Endothelial cell of umbilical vein (primary cell): ENCODE data around the gene TMEM253.

Source experiments
- EZH2 ChIP-seq: IDR thresholded peaks from 2 replicates; pipeline ENCODE4 v1.6.1; 2012; ENCODE audit warnings: borderline replicate concordance, low read depth, mild to moderate bottlenecking, moderate library complexity, low read length, inconsistent platforms; ENCODE audit not compliant: severe bottlenecking
- FOS ChIP-seq: IDR thresholded peaks from 2 replicates; pipeline ENCODE4 v1.6.1; 2011; ENCODE audit warnings: mild to moderate bottlenecking, low read length, moderate library complexity, borderline replicate concordance; ENCODE audit not compliant: insufficient read depth
- JUN ChIP-seq: IDR thresholded peaks from 2 replicates; pipeline ENCODE4 v1.6.1; 2011; ENCODE audit warnings: borderline replicate concordance, low read depth; ENCODE audit not compliant: insufficient read length, insufficient read depth
- POLR2A ChIP-seq: IDR thresholded peaks from 2 replicates; pipeline ENCODE4 v1.6.1; 2012; ENCODE audit warnings: low read depth, mild to moderate bottlenecking, control low read depth, low read length
- TF ChIP-seq, protein P1 (sequence below), 2 donors: IDR thresholded peaks; 1 replicate in 1 of 2; 2 replicates in 1 of 2; pipeline ENCODE4 v1.5.1; 2011; ENCODE audit warnings: low read length in 2 of 2, mild to moderate bottlenecking in 2 of 2, moderate library complexity in 2 of 2, control low read depth in 1 of 2, inconsistent platforms in 1 of 2, low read depth in 1 of 2; ENCODE audit not compliant: insufficient read depth in 1 of 2; ENCODE audit errors: extremely low read depth in 1 of 2

DNA sequence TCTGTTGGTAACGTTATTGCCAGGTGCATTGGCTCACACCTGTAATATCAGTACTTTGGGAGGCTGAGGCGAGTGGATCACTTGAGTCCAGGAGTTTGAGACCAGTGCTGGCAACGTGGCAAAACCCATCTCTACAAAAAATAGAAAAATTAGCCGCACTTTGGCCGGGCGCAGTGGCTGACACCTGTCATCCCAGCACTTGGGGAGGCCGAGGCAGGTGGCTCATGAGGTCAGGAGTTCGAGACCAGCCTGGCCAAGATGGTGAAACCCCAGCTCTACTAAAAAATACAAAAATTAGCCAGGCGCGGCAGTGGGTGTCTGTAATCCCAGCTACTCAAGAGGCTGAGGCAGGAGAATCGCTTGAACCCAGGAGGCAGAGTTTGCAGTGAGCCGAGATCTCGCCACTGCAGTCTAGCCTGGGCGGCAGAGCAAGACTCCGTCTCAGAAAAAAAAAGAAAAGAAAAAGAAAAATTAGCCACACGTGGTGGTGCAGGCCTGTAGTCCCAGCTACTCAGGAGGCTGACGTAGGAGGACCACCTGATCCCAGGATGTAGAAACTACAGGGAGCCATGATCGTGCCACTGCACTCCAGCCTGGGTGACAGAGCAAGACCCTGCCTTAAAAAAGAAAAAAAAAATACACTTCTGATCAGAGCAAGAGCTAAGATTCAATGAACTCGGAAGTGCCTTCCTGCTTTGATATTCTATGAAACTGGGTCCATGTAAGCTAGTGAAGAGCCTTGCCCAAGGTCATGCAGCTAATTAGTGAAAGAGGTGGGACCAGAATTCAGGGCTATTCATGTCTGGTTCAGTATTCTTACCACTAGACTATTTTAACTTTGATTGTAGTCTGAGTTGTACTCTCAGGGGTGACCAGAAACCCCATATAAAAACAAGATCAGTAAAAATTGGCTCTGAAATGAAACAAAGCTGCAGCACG lies 47.4 kb upstream of the TMEM253 start:
- TF ChIP-seq EZH2 (no peak), FOS (no peak), POLR2A (no peak), JUN (no peak)
- TF ChIP-seq, protein P1, sequence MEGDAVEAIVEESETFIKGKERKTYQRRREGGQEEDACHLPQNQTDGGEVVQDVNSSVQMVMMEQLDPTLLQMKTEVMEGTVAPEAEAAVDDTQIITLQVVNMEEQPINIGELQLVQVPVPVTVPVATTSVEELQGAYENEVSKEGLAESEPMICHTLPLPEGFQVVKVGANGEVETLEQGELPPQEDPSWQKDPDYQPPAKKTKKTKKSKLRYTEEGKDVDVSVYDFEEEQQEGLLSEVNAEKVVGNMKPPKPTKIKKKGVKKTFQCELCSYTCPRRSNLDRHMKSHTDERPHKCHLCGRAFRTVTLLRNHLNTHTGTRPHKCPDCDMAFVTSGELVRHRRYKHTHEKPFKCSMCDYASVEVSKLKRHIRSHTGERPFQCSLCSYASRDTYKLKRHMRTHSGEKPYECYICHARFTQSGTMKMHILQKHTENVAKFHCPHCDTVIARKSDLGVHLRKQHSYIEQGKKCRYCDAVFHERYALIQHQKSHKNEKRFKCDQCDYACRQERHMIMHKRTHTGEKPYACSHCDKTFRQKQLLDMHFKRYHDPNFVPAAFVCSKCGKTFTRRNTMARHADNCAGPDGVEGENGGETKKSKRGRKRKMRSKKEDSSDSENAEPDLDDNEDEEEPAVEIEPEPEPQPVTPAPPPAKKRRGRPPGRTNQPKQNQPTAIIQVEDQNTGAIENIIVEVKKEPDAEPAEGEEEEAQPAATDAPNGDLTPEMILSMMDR (IDR thresholded peaks at IDR 0.05; ENCODE audit: extremely low read depth in 1 of 2, insufficient read depth in 1 of 2, low read depth in 1 of 2, low read length in 2 of 2) = no peak
